IMR-90 (cell line): ENCODE measurements around the gene MCM8. TPM values are rescaled to one million over a fixed set of nuclear protein-coding genes. Genes with fewer than 3 reads are reported as not detected.

Experiments
- ATAC-seq: fragments of 200-7000 bp; cut with Tn5 transposase; 2 replicates; pipeline ENCODE4 v1.9.1; 2020; ENCODE audit warnings: low read depth, mild to moderate bottlenecking, moderate library complexity
- BruUV-seq: library from RNA; stranded (reverse); fragments of 400-500 nt; replicated peaks from 2 replicates; lab custom pipeline; 2021; lab: Mats Ljungman, UMichigan
- CTCF ChIA-PET: fragments of 300-600 bp; formaldehyde crosslinking; extraction: SDS; loops from one replicate; lab custom pipeline; 2021; ENCODE audit warnings: antibody characterized with exemption; lab: Yijun Ruan, JAX
- POLR2A ChIA-PET: fragments of 300-600 bp; sonication (Branson Sonifier 250); formaldehyde crosslinking; loops from one replicate; lab custom pipeline; 2022; ENCODE audit warnings: antibody characterized with exemption; ENCODE audit not compliant: unreplicated experiment; lab: Charles Lee
- DNase-seq: peaks from one replicate; pipeline ENCODE4 v3.0.0; 2013
- H2AFZ ChIP-seq: replicated peaks from 2 replicates; pipeline ENCODE3; 2013; ENCODE audit warnings: low read length, mild to moderate bottlenecking; ENCODE audit not compliant: poor library complexity
- H2AK5ac ChIP-seq: 2 replicates; pipeline ENCODE4 v1.6.1; 2013; ENCODE audit warnings: low read depth, low read length, inconsistent platforms
- H2AK9ac ChIP-seq: replicated peaks from 2 replicates; pipeline ENCODE3; 2013; ENCODE audit warnings: mild to moderate bottlenecking, low read depth, low read length, moderate library complexity; ENCODE audit not compliant: poor library complexity
- H2BK120ac ChIP-seq: 2 replicates; pipeline ENCODE4 v1.6.1; 2013; ENCODE audit warnings: low read depth, low read length, inconsistent platforms
- H2BK15ac ChIP-seq: 3 replicates; pipeline ENCODE4 v1.6.1; 2013; ENCODE audit warnings: low read depth, low read length, inconsistent platforms
- H2BK20ac ChIP-seq: 2 replicates; pipeline ENCODE4 v1.6.1; 2013; ENCODE audit warnings: low read depth, mild to moderate bottlenecking, inconsistent platforms, low read length, moderate library complexity
- H2BK5ac ChIP-seq: 2 replicates; pipeline ENCODE4 v1.6.1; 2013; ENCODE audit warnings: mild to moderate bottlenecking, low read depth, low read length, inconsistent platforms; ENCODE audit not compliant: poor library complexity, severe bottlenecking
- H3K14ac ChIP-seq: replicated peaks from 2 replicates; pipeline ENCODE4 v1.6.1; 2013; ENCODE audit warnings: low read depth, low read length, inconsistent platforms
- H3K18ac ChIP-seq: 2 replicates; pipeline ENCODE4 v1.6.1; 2013; ENCODE audit warnings: low read depth, low read length, control low read depth
- H3K23ac ChIP-seq: 2 replicates; pipeline ENCODE4 v1.6.1; 2013; ENCODE audit warnings: low read depth, low read length, inconsistent platforms
- H3K27ac ChIP-seq: 2 replicates; pipeline ENCODE4 v1.5.1; 2013; ENCODE audit warnings: mild to moderate bottlenecking, control low read depth, low read length; ENCODE audit not compliant: insufficient read depth
- H3K27me3 ChIP-seq: 2 replicates; pipeline ENCODE4 v1.6.1; 2013; ENCODE audit warnings: low read length; ENCODE audit not compliant: control insufficient read depth, insufficient read depth
- H3K36me3 ChIP-seq: 2 replicates; pipeline ENCODE4 v1.6.1; 2013; ENCODE audit warnings: low read length, mixed read lengths; ENCODE audit not compliant: control insufficient read depth, insufficient read depth
- H3K4ac ChIP-seq: 2 replicates; pipeline ENCODE4 v1.6.1; 2013; ENCODE audit warnings: low read depth, low read length, inconsistent platforms
- H3K4me1 ChIP-seq: 2 replicates; pipeline ENCODE4 v1.6.1; 2013; ENCODE audit warnings: low read length, mixed read lengths; ENCODE audit not compliant: control insufficient read depth, insufficient read depth
- H3K4me2 ChIP-seq: 2 replicates; pipeline ENCODE4 v1.6.1; 2013; ENCODE audit warnings: low read depth, mild to moderate bottlenecking, control low read depth, low read length, moderate library complexity
- H3K4me3 ChIP-seq: 2 replicates; pipeline ENCODE4 v1.5.1; 2013; ENCODE audit warnings: low read depth, mild to moderate bottlenecking, control low read depth, low read length, moderate library complexity; ENCODE audit not compliant: insufficient read depth
- H3K56ac ChIP-seq: 2 replicates; pipeline ENCODE4 v1.6.1; 2013; ENCODE audit warnings: low read length, inconsistent platforms; ENCODE audit not compliant: insufficient read depth; ENCODE audit errors: extremely low read depth
- H3K79me1 ChIP-seq, 2 experiments: 2 replicates each; pipeline ENCODE4 v1.6.1; 2013; ENCODE audit warnings: low read length in 2 of 2, inconsistent platforms in 1 of 2, low read depth in 1 of 2
- H3K9ac ChIP-seq: 2 replicates; pipeline ENCODE4 v1.6.1; 2013; ENCODE audit warnings: low read depth, low read length, control low read depth
- H3K9me1 ChIP-seq: 2 replicates; pipeline ENCODE4 v1.6.1; 2013; ENCODE audit warnings: low read length, inconsistent platforms; ENCODE audit not compliant: insufficient read depth
- H3K9me3 ChIP-seq: 2 replicates; pipeline ENCODE4 v1.6.1; 2013; ENCODE audit warnings: low read length; ENCODE audit not compliant: control insufficient read depth, insufficient read depth
- H4K20me1 ChIP-seq: 2 replicates; pipeline ENCODE4 v1.6.1; 2013; ENCODE audit warnings: low read length, inconsistent platforms; ENCODE audit not compliant: insufficient read depth
- H4K5ac ChIP-seq: 2 replicates; pipeline ENCODE4 v1.6.1; 2013; ENCODE audit warnings: mild to moderate bottlenecking, low read depth, low read length, control low read depth
- H4K8ac ChIP-seq, 2 experiments: 2 replicates each; pipeline ENCODE4 v1.6.1; 2013; ENCODE audit warnings: low read depth in 2 of 2, low read length in 2 of 2, control low read depth in 1 of 2, inconsistent platforms in 1 of 2
- H4K91ac ChIP-seq: 2 replicates; pipeline ENCODE4 v1.6.1; 2013; ENCODE audit warnings: low read depth, low read length, inconsistent platforms; ENCODE audit not compliant: insufficient read depth
- BHLHE40 ChIP-seq: fragments of 150-350 bp; IDR thresholded peaks from 2 replicates; pipeline ENCODE4 v1.6.1; 2016; ENCODE audit warnings: mild to moderate bottlenecking, low read depth, low read length
- CHD1 ChIP-seq: IDR thresholded peaks from 2 replicates; pipeline ENCODE4 v1.6.1; 2012; ENCODE audit warnings: low read depth, low read length, improper control_type of control experiment
- CTCF ChIP-seq: conservative IDR thresholded peaks from 2 replicates; pipeline ENCODE4 v1.5.1; 2012; ENCODE audit warnings: mild to moderate bottlenecking, low read depth, low read length, improper control_type of control experiment
- ELK1 ChIP-seq: fragments of 150-350 bp; IDR thresholded peaks from 2 replicates; pipeline ENCODE4 v1.6.1; 2016; ENCODE audit warnings: low read depth, mild to moderate bottlenecking, low read length, moderate library complexity, borderline replicate concordance
- NFE2L2 ChIP-seq: fragments of 150-350 bp; IDR thresholded peaks from 2 replicates; pipeline ENCODE4 v1.6.1; 2016; ENCODE audit warnings: low read depth, mild to moderate bottlenecking, low read length
- POLR2A ChIP-seq: IDR thresholded peaks from 2 replicates; pipeline ENCODE4 v1.6.1; 2012; ENCODE audit warnings: mild to moderate bottlenecking, low read depth, low read length
- RAD21 ChIP-seq: IDR thresholded peaks from 2 replicates; pipeline ENCODE4 v1.6.1; 2012; ENCODE audit warnings: low read length, improper control_type of control experiment
- RFX5 ChIP-seq: IDR thresholded peaks from 2 replicates; pipeline ENCODE4 v1.8.0; 2012; ENCODE audit warnings: low read depth, mild to moderate bottlenecking, low read length, moderate library complexity
- SMC3 ChIP-seq: fragments of 150-350 bp; IDR thresholded peaks from 2 replicates; pipeline ENCODE4 v1.6.1; 2016; ENCODE audit warnings: low read depth, mild to moderate bottlenecking, antibody characterized with exemption, low read length, moderate library complexity
- USF2 ChIP-seq: fragments of 150-350 bp; IDR thresholded peaks from 2 replicates; pipeline ENCODE4 v1.6.1; 2017; ENCODE audit warnings: mild to moderate bottlenecking, antibody characterized with exemption, low read length, low read depth
- WGBS, 2 experiments: methylation state at CpG; one replicate each; pipeline versions ENCODE4 v1.1.5 to v1.1.7; 2013; ENCODE audit warnings: missing lambda C conversion rate in 2 of 2; ENCODE audit not compliant: insufficient read length in 1 of 2; ENCODE audit errors: extremely low coverage in 2 of 2; 5-methylcytosine and 5-hydroxymethylcytosine counted together
- dilution Hi-C: fragments of 300-500 bp; cut with HindIII; formaldehyde crosslinking; loops from one replicate; pipeline ENCODE4 v1.14.3; 2018; ENCODE audit warnings: low sequenced_read_pairs; ENCODE audit not compliant: unreplicated experiment
- in situ Hi-C: fragments of 300-500 bp; cut with MboI; formaldehyde crosslinking; loops from 3 replicates; pipeline ENCODE4 v1.14.3; 2019; ENCODE audit warnings: low sequenced_read_pairs, inconsistent platforms, mixed read lengths
- intact Hi-C: fragments of 100-400 bp; cut with micrococcal nuclease; formaldehyde crosslinking; loops from 2 replicates; pipeline ENCODE4 v1.10.0; 2022
- polyA plus RNA-seq, 3 experiments: library from polyadenylated mRNA; depleted of rRNA; stranded (reverse); fragments of >200 nt; gene quantifications; 2 replicates each; pipeline ENCODE4 v1.2.3, GENCODE V29; 2012; ENCODE audit warnings: low replicate concordance in 1 of 3
- total RNA-seq: library from RNA; depleted of rRNA; stranded (reverse); fragments of >200 nt; gene quantifications from 2 replicates; pipeline ENCODE4 v1.2.3, GENCODE V29; 2012

Gene MCM8
- total and polyA plus RNA-seq, 2 of the 4 experiments (the other 2 are of a cell fraction), result 4.2 to 11.5 TPM

- Histone ChIP-seq H2AK9ac (peak overlapping the region; percentile 89), H3K4me1 (peaks cover 3% of the 10 kb centered on the region), H3K14ac (peak overlapping the region; percentile 75), H3K4ac (peak overlapping the region; percentile 75), H3K23ac (peak overlapping the region; percentile 92; the same call in 1 of the 2 replicates), H3K18ac (no peak overlapping the region; the same call in 1 of the 2 replicates), H4K20me1 (peaks cover 20% of the 10 kb centered on the region), H2AFZ (peak overlapping the region; percentile 91), H3K27ac (peak overlapping the region; percentile 71), H2AK5ac (peak overlapping the region; percentile 7; the same call in 1 of the 2 replicates), H3K9me3 (no peaks in the 10 kb centered on the region), H4K8ac (peak overlapping the region in 1 of 2 experiments; percentile 47; a peak in 3 of 4 replicates), H2BK20ac (no peak overlapping the region), H4K5ac (peak overlapping the region; percentile 34; the same call in 1 of the 2 replicates), H2BK15ac (no peak overlapping the region), H3K4me3 (peak overlapping the region; percentile 92), H2BK120ac (no peak overlapping the region), H3K27me3 (no peaks in the 10 kb centered on the region), H3K9me1 (peaks cover 3% of the 10 kb centered on the region), H3K56ac (peak overlapping the region; percentile 76), H3K9ac (peak overlapping the region; percentile 94), H4K91ac (peak overlapping the region; percentile 49; the same call in 1 of the 2 replicates), H3K79me1 (peaks cover 7 to 34% of the 10 kb centered on the region in 2 experiments), H3K4me2 (peak overlapping the region; percentile 98), H2BK5ac (peak overlapping the region; percentile 89), H3K36me3 (peaks cover 5% of the 10 kb centered on the region)
- ATAC-seq (no peak), DNase-seq (no peak)
- TF ChIP-seq USF2 (no peak), RFX5 (no peak), NFE2L2 (no peak), CTCF (no peak), POLR2A (no peak), RAD21 (no peak), ELK1 (no peak), SMC3 (no peak), BHLHE40 (no peak), CHD1 (no peak)
- ChIA-PET CTCF (no interaction called here), POLR2A (interaction anchor here (1.0 kb wide), 1 partner anchor 477 kb away, joined by 3 read pairs; no protein-coding TSS in a partner anchor)
- no TSS peak for BruUV-seq
- intact Hi-C loops (no loop called here), dilution Hi-C loops (no loop called here), in situ Hi-C loops (no loop called here)
- no CpG with 5 or more reads among the region's 10 CpGs for WGBS, 2 experiments
Measured at GRCh38 chr20:6006603-6006949, 56.1 kb downstream of the MCM8 start.
